ENCODE data around the gene ZDBF2.
"Not testable (repeated sequence)": the region's sequence is repeated elsewhere in the genome, so short reads cannot be mapped to it uniquely, and the experiment has no call there.

Gene ZDBF2
- 56.8 reads per million, percentile 71 among the genes with 10 or more reads in this experiment for total RNA-seq

DNA sequence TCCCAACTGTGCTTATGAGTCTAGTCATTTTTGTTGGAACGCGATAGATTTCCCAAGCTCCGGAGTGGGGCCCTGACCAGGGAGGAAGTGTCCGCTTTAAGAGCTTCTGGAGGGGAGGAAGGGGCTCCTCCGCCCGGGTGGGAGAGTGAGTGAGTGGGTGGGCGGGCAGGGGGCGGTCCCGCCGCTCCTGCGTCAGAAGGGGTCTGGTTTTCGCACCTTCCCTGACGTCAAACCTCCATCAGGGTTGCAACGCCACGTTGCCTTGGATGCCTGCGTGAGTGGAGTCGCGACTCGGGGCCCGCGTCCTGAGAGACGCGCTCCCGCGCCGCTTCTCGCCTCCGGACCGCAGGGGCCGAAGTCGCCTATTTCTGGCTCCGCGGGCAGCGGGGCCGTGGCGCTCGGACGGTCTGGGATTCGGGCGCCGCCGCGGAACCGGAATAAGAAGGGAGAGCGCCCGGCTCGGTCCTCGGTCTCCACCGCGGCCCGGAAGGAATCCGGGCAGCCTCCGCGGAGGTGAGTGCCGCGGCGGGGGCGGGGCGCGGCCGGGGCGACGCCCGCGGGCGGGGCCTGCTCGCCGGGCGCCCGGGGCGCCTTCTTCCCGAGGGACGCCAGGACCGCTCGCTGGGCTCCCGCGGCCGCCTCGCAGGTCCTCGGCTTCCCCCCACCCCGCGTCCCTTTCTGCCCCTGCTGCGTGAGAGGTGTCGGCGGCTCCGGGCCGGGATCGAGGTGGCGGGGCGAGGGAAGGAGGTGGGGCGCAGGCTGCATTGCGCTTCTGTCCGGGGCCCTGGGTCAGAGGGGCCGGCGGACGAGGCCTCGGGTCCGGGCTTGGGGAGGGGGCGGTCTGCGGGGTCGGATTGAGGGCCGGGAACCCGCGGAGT lies at the start of gene ZDBF2:
Gene ZDBF2 (plus strand): TSS at position 230 of the 878 bp plus-strand sequence. CDS start 7,187 bp downstream, outside the sequence.
- peak; percentile 35 for DNase-seq

DNA sequence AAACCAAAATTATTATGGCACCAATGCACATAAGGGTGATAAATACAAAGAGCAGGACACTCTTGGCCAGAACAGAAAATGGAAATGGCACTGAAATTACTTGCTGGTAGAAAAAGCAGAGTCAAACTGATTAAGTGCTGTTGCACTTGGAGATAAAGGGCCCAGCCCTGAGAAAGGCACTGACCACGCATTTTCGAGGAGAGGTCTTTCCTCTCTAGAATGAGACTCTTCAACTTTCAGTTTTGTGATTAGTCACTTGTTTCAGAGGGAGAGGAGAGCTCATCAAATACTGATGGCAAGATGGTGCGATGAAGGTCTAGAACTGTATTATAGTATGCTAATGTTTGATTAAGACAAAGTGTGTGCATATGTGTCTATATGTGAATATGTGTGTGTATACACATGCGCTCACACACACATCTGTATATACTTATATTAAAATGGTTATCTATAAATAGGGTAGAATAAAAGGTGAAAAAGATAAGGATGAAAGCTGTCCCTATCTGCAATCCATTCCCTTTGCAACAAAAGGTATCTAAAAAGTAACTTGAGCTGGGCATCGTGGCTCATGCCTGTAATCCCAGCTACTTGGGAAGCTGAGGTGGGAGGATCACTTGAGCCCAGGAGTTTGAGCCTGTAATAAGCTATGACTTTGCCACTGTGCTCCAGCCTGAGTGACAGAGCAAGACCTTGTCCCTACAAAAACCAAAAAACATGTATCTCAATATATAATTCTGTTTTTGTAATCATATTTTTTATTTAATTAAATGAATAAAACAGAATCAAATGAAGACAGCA lies 48.8 kb upstream of the ZDBF2 start:
- no peak for DNase-seq

DNA sequence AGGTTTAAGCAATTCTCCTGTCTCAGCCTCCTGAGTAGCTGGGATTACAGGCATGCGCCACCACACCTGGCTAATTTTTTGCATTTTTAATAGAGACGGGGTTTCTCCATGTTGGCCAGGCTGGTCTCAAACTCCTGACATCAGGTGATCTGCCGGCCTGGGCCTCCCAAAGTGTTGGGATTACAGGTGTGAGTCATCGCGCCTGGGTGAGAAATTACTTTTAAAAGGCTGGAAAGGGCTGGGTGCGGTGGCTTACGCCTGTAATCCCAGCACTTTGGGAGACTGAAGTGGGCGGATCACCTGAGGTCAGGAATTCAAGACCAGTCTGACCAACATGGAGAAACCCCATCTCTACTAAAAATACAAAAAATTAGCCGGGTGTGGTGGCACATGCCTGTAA lies 45.8 kb upstream of the ZDBF2 start:
- not testable (repeated sequence) for DNase-seq

DNA sequence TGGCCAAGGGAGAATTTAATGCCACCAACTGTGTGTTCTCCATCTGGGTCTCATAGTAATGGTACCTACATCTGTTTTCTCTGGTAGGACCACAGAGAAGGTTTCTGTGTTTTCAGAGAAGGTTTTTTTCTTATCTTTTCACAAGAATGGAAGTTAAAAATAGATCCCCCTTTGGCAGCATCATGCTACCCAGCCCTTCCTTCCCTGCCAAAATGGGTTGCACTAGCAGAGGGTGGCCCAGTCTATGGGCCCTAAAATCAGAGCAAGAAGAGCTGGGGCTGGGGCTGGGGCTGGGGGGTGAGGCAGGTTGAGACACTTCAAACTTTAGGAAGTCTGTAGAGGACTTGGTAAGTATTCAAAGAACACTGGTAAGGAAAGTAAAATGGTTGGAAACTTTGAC lies 44.8 kb upstream of the ZDBF2 start:
- no peak for DNase-seq

DNA sequence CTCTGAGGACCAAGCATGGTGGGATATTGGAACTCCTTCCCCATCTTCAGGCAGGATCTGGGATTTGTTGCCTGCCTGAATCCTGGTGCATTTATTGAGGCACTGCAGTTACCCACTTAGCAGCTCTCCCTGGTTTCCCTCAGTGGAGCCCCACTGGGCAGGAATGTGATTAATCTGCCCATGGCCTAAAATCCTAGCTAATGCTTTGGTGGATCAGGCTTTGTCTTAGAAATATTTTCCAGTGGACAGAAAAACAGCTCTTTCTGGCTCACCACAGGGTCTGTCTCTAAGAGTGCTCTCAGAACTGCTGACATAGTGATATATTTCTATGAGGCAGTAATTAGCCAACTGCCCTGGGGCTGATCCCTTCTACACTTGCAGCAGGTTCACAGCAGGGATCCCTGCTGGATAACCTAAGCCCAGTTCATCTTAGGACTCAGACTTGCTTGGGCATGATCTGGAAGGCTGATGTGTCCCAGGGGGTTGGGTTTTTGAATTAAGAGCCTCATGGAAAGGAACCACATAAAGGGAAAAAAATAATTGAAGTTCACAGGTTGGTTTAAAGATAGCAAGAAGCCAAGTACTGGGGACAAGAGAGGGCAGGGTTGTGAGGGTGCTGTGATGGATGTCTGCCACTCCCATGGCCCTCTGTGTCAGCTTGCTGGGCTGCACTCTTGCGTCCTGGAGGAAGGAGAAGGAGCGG lies 44.3 kb upstream of the ZDBF2 start:
- DNase-seq: no peak

DNA sequence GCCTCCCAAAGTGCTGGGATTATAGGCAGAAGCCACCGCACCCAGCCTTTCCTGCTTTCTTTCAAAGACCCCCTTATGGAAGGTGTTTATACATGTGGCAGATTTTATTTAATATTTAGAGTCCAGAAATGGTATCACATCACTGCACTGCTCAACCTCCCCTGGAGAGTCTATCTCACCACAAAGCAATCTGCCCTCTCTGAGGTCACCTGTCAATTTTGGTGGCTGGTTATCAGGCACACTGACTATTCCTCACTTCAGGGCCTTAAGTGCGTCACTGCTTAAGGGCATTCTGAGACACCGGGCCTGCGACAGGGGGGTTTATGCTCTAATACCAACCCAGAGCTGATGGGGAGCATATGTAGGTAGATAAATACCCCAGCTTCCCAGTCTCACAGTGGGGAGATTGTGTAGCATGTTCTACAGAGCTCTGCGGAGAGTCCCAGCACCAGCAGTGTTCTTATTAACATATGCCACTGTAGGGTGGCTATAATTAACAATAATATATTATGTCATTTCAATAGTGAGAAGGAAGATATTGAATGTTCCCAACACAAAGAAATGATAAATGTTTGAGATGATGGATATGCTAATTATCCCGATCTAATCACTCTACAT lies 42.7 kb upstream of the ZDBF2 start:
- DNase-seq: no peak

DNA sequence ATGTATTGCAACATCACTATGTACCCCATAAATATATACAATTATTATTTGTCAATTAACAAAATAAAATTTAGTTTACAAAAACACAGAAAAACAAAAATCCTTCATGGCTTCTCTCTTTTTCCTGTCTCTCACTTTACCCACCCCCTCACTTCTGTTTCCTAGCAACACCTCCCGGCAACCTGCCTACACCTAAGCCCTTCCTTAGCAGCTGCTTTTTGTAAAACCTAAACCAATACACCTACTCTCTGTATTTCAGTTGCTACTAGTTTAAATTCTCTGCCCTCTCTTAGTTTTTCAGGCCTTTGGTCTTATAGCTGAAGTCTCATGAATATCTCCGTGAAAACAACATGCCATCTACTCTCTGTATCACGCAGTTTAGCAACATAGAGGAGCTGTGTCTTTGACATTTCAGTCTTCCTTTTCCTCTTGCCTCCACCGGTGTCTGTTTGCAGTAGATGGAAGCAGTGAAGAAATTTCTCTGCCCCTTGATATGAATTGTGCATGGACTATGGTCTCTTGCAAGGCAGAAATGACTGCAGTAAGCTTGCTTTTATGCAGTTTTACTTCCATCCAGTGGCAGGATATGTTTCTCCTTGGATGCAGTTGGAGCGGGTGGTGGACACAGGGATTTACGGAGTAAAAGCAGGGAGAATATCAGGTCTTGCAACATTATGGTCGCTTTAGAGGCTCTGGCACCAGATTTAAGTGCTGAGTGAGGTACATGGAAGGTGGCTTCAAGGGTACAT lies 42.0 kb upstream of the ZDBF2 start:
- DNase-seq: no peak

DNA sequence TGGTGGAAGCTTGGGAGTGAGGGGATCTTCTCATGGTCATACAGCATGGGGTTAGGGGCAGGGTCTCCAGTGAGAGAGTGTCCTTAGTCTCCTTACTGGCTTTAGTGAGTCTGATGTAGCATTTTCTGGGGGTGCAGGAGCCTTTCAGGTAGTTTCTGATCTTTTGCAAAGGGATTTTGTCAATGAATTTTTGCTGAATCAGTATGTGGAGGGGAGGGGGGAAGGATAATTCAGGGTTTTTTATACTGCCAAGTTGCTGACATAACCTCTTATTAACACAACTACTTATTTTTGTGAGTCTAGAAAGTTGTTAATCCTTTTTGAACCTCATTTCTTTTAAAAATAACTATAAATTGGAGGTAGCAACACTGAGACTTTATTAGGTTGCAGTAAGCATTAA lies 35.3 kb upstream of the ZDBF2 start:
- DNase-seq: no peak

DNA sequence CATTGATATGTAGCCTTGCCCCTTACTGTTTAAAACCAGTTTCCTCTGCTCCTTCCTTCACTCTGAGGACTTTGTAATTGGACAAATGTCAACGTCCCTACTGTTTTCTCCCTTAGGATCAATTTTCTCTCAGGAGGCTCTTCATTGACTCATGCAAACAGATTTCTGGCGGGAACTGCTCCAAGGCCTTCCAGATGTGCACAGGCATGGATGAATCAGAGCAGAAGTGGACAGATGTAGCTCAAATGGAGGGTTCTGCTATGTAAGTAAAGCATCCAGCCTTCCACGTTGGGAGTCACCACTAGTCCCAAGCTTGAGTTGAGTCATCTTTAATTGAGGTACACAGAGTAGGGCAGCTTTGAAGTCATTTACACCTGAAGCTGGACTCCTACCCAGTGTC lies 34.1 kb upstream of the ZDBF2 start:
- no peak for DNase-seq

DNA sequence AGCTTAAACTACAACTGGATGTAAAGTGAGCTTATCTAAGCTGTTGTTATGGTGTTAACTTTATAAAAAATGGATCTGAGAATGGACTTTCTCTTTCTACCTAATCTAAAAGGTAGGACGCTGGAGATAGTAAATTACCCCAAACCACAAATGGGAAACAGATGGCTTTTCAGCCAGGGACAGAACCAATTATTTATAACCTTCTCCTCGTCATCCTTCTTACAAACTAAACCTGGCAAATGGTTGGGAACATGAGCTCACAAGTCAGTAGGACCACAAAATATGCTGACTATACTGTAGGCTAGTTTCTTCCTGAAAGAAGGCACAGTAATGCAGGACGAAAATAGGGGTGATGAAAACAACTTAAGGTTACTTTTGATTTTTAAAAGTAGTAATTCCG lies 32.7 kb upstream of the ZDBF2 start:
- no peak for DNase-seq

DNA sequence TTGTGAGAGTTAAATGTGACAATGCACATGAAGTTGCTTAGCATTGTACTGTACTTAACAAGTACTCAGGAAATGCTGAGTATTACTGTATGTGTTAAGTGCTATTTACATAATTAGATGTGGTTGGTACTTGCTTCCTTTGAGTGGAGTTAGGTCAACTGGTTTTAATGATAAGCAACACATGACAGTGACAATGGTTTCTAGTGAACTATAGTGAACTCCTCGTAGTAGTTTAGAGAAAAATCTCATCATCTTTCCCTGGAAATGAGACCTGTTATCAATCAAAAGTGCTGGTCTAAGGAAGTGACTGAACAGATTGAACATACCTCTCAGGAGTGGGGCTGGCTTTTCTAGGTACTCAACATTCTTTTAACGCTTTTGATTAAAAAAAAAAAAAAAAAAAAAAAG lies 29.2 kb upstream of the ZDBF2 start:
- no peak for DNase-seq

DNA sequence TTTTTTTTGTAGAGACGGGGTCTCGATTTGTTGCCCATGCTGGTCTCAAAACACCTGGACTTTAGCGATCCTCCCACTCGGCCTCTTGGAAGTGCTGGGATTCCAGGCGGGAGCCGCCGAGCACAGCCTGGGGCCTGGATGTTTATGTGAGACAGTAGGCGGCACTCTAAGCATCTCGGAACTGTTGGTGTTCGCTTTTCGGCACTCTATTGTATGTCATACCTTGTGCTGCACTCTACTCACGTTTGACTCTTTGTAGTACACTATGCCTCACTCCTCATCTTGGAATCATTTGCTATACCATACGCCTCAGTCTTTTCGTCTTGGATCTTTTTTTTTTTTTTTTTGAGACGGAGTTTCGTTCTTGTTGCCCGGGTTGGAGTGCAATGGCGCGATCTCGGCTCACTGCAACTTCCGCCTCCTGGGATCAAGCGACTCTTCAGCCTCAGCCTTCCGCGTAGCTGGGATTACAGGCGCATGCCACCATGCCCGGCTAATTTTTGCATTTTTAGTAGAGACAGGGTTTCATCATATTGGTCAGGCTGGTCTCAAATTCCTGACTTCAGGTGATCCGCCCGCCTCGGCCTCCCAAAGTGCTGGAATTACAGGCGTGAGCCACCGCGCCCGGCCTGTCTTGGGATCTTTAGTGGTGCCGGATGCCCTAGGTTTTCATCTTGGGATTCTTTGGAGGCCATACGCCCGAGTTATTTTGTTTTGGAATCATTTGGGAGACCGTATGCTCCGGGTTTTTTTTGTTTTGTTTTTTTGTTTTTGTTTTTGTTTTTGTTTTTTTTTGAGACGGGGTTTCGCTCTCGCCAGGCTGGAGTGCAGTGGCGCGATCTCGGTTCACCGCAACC lies 24.2 kb upstream of the ZDBF2 start:
- DNase-seq: no peak

DNA sequence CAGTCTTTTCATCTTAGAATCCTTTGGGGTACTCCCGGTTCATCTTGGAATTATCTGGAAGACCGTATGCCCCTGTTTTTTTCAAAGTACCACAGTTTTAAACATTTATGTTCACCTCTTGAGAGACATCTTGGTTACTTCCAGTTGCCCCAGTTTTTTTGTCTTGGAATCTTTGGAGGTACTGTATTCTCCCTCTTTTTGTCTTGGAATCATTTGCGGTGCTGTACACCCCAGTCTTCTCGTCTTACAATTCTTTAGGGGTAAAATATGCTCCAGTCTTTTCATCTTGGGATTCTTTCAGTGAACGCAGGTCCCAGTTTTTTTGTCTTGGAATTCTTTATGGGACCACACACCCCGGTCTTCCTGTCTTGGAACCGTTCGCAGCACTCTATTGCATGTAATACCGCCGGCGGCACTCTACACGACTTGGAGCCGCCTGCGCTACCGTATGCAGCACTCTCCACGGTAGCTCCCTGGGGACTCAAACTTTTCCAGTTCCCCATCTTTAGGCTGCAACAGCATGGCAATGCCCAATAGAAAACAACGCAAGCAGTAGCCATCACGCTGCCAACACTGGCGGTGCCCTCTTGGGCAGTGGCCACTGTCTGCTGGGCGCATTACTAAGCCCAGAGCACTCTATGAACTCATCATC lies 21.2 kb upstream of the ZDBF2 start:
- no peak for DNase-seq

DNA sequence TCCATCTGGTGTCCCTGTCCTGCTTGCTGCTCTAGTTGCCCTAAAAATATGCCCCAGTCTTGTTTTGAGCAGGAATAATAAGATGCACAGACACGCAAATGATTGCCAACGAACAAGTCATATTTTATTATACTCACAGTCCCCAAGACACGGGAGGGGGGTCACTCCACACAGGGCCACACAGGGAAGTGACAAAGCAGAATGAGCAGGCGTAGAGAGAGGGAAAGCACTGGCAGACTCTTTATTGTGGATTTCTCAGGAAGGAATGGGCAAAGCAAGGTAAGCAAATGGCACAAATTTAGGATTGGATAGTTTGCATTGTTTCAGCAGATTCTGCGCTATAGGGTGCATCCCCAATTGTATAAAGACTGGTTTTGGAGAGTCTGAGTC lies 20.7 kb upstream of the ZDBF2 start:
- no peak for DNase-seq

DNA sequence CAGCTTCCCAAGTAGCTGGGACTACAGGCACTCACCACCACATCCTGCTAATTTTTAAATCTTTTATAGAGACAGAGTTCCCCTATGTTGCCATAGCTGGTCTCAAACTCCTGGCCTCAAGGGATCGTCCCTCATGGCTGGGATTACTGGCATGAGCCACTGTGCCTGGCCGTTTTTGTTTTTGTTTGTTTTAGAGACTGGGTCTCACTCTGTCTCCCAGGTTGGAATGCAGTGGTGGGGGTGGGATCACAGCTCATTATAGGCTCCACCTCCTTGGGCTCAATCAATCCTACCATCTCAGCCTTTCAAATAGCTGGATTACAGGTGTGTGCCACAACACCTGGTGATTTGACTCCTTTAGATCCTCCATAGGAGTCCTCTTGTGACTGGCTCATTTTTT lies 19.5 kb upstream of the ZDBF2 start:
- DNase-seq: no peak

DNA sequence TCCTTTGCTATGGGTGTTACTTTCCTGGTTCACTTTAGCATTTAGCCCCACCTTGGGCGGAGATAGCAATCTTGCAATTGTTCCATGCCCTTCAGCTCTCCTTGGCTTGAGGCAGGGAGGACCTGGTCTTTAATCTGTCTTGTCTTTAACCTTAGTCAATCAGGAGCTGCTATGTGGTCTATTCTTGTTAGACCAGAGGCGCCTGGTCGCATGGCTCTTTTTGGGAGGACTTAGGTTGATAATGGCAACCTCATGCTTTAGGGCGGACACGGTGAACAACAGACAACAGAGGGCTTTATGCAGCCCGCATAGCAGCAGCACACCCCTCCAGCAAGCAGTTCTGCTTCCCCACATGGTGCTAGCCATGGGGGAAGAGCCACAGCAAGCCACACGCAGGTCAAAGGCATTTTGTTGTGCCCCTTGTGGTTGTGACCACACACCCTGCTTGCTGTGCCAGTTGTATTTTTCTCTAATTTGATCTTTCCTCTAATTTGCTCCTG lies 17.7 kb upstream of the ZDBF2 start:
- DNase-seq: no peak

DNA sequence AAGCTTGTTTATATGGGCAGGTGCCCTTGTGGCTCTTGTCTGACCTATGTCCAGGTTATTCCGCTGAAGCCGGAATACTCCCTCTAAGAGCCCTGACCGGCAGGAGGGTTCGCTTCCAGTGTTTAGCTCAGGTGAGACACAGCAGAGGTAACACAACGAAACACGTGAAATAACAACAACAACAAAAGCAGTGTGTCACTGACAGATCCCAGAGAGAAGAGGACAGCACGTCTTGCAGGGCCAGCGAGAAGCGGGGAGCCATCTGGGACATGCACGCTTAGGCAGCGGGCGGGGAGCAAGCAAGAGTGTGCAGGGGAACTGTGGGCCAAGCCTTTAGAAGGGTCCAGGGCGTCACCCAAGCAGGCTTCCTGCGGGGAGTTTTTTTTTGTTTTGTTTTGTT lies 17.1 kb upstream of the ZDBF2 start:
- no peak for DNase-seq

DNA sequence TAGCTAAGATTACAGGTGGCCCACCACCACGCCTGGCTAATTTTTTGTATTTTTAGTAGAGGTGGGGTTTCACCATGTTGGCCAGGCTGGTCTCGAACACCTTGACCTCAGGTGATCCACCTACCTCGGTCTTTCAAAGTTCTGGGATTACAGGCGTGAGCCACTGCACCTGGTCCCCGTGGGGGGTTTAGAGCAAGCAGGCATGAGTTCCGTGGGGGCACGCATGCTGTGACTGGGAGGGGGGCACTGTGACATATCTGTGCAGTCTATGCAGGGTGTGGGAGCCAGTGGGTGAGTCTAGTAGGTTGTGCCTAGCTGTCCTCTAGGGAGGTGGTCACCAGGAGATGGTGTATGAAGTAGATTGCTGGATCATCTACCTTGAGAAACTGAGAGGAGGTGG lies 16.6 kb upstream of the ZDBF2 start:
- DNase-seq: no peak

DNA sequence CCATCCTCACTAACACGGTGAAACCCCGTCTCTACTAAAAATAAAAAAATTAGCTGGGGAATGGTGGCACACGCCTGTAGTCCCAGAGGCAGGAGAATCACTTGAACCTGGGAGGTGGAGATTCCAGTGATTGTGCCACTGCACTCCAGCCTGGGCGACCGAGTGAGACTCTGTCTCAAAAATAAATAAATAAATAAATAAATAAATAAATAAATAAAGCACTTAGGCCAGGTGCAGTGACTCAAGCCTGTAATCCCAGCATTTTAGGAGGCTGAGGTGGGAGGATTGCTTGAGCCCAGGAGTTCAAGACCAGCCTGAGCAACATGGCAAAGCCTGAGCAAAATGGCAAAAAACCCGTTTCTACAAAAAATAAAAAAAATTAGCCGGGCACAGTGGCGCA lies 15.8 kb upstream of the ZDBF2 start:
- not testable (repeated sequence) for DNase-seq
